ENCODE results near the gene SESN1.
A peak's percentile ranks its signal among the peaks of the same experiment; 100 is the strongest.

Gene SESN1

DNA sequence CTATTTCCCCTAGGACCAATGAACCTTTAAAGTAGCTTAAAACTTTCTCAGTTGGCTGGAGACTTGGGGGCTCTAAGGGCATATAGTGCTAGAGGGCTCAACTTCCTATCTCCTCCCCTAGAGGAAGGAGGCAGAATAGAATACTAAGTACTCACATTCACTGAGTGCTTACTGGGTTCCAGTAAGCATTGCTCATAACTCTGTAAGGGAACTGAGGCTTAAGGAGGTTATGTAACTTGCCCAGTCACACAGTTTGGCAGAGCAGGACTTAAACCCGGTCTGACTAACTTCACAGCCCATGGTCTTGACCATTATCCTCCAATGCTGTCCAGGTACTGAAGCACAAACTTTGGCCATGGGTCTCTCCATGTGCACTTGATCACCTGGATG, 12.5 kb downstream of the SESN1 start:
- DNase-seq: no peak
- no peak overlapping the region for H2AFZ ChIP-seq (ENCODE audit: low read depth, low read length)

GRCh38 chr6:109081516-109082187, 13.0 kb downstream of the SESN1 start:
- no peaks in the 10 kb centered on the region for H3K36me3 ChIP-seq (ENCODE audit: insufficient read depth, low read length)
- no peaks in the 10 kb centered on the region; the same call in 1 of the 2 replicates for H3K4me1 ChIP-seq (ENCODE audit: insufficient read depth, low read length)
- no peak overlapping the region for H3K27ac ChIP-seq (ENCODE audit: low read length)
- no peaks in the 10 kb centered on the region for H3K27me3 ChIP-seq (ENCODE audit: insufficient read depth, low read length, poor library complexity)
- H4K20me1 ChIP-seq (ENCODE audit: insufficient read depth, low read length): no peaks in the 10 kb centered on the region
- no peaks in the 10 kb centered on the region for H3K79me2 ChIP-seq (ENCODE audit: insufficient read depth, low read length)
- no peaks in the 10 kb centered on the region for H3K9me3 ChIP-seq (ENCODE audit: insufficient read depth, low read length, severe bottlenecking)
- TF ChIP-seq EZH2 (IDR thresholded peaks at IDR 0.05; ENCODE audit: borderline replicate concordance, low read depth, low read length, severe bottlenecking): no peak
- TF ChIP-seq CTCF (IDR thresholded peaks at IDR 0.05; ENCODE audit: borderline replicate concordance, extremely low read depth, low read length, poor library complexity, severe bottlenecking): no peak
- DNase-seq: no peak
- no peak overlapping the region for H2AFZ ChIP-seq (ENCODE audit: low read depth, low read length)
- no peak for ATAC-seq (ENCODE audit: insufficient read depth, low read depth)
- H3K4me3 ChIP-seq (ENCODE audit: low read depth in 1 of 2, low read length in 2 of 2): no peak overlapping the region
- no peak overlapping the region for H3K4me2 ChIP-seq (ENCODE audit: insufficient read depth, low read length)
- H3K9ac ChIP-seq (ENCODE audit: low read depth, low read length): no peak overlapping the region

More for the DNA sequence above, 12.5 kb downstream of the SESN1 start:
- no peaks in the 10 kb centered on the region for H3K4me1 ChIP-seq (ENCODE audit: insufficient read depth, low read length)
- H4K20me1 ChIP-seq (ENCODE audit: insufficient read depth, low read length): no peaks in the 10 kb centered on the region
- H3K9ac ChIP-seq (ENCODE audit: low read depth, low read length): no peak overlapping the region
- no peaks in the 10 kb centered on the region for H3K27me3 ChIP-seq (ENCODE audit: insufficient read depth, low read length, poor library complexity)
- H3K36me3 ChIP-seq (ENCODE audit: insufficient read depth, low read length): no peaks in the 10 kb centered on the region
- no peak overlapping the region for H3K27ac ChIP-seq (ENCODE audit: low read length)
- H3K79me2 ChIP-seq (ENCODE audit: insufficient read depth, low read length): no peaks in the 10 kb centered on the region
- no peak for TF ChIP-seq EZH2 (IDR thresholded peaks at IDR 0.05; ENCODE audit: borderline replicate concordance, low read depth, low read length, severe bottlenecking)
- TF ChIP-seq CTCF (IDR thresholded peaks at IDR 0.05; ENCODE audit: borderline replicate concordance, extremely low read depth, low read length, poor library complexity, severe bottlenecking): no peak
- ATAC-seq (ENCODE audit: insufficient read depth, low read depth): peak; percentile 35; the same call in 1 of the 3 replicates
- H3K4me2 ChIP-seq (ENCODE audit: insufficient read depth, low read length): no peak overlapping the region
- no peaks in the 10 kb centered on the region for H3K9me3 ChIP-seq (ENCODE audit: insufficient read depth, low read length, severe bottlenecking)
- no peak overlapping the region for H3K4me3 ChIP-seq (ENCODE audit: low read depth in 1 of 2, low read length in 2 of 2)

- Histone ChIP-seq H3K79me2 (ENCODE audit: insufficient read depth, low read length) (no peaks in the 10 kb centered on the region), H3K9me3 (ENCODE audit: insufficient read depth, low read length, severe bottlenecking) (no peaks in the 10 kb centered on the region), H3K4me1 (ENCODE audit: insufficient read depth, low read length) (no peaks in the 10 kb centered on the region; the same call in 1 of the 2 replicates), H2AFZ (ENCODE audit: low read depth, low read length) (no peak overlapping the region), H4K20me1 (ENCODE audit: insufficient read depth, low read length) (no peaks in the 10 kb centered on the region), H3K9ac (ENCODE audit: low read depth, low read length) (no peak overlapping the region), H3K36me3 (ENCODE audit: insufficient read depth, low read length) (no peaks in the 10 kb centered on the region), H3K4me2 (ENCODE audit: insufficient read depth, low read length) (no peak overlapping the region), H3K4me3 (ENCODE audit: low read depth in 1 of 2, low read length in 2 of 2) (no peak overlapping the region), H3K27ac (ENCODE audit: low read length) (no peak overlapping the region), H3K27me3 (ENCODE audit: insufficient read depth, low read length, poor library complexity) (no peaks in the 10 kb centered on the region)
- TF ChIP-seq EZH2 (IDR thresholded peaks at IDR 0.05; ENCODE audit: borderline replicate concordance, low read depth, low read length, severe bottlenecking) (no peak), CTCF (IDR thresholded peaks at IDR 0.05; ENCODE audit: borderline replicate concordance, extremely low read depth, low read length, poor library complexity, severe bottlenecking) (no peak)
- DNase-seq (no peak), ATAC-seq (ENCODE audit: insufficient read depth, low read depth) (no peak)
These were observed 13.6 kb downstream of the SESN1 start for GRCh38 chr6:109081026-109081425.

Measured in DND-41 (cell line).